Muscle of back (tissue), 11 donors: ENCODE measurements around the gene FOXO3B. TPM values are rescaled to one million over a fixed set of nuclear protein-coding genes. Genes with fewer than 3 reads are reported as not detected.
"Not testable (repeated sequence)": the region's sequence is repeated elsewhere in the genome, so short reads cannot be mapped to it uniquely, and the experiment has no call there.

ENCODE experiments used
- DNase-seq, 3 donors: peaks; one replicate each; pipeline versions ENCODE4 v3.0.0 to v3.0.0-alpha.2; 2013
- polyA plus RNA-seq, 10 donors: library from polyadenylated mRNA; unstranded; fragments of 120-200 nt; gene quantifications; one replicate each; pipeline ENCODE4 v1.2.1, GENCODE V29; 2013; ENCODE audit not compliant: insufficient read length in 10 of 10

The FOXO3B gene
- polyA plus RNA-seq, 10 donors: 1.6 to 3.7 (median 2.6) TPM

DNA sequence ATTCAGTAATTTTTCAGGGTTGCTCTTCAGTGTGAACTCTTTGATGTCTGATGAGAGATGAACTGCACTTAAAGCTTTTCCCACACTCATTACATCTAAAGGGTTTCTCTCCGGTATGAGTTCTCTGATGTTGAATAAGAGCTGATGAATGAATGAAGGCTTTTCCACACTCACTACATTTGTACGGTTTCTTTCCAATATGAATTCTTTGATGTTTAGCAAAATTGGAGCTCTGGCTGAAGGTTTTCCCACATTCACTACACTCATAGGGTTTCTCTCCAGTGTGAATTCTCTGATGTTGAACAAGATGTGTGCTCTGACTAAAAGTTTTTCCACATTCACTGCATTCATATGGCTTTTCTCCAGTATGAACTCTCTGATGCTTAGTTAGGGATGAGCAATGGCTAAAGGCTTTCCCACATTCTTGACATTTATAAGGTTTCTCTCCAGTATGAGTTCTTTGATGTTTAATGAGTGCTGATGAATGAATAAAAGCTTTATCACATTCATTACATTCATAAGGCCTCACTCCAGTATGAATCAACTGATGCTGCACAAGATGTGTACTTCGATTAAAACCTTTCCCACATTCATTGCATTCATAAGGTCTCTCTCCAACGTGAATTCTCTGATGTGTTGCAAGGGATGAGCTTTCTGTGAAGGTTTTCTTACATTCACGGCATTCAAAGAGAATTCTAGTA lies 20.0 kb downstream of the FOXO3B start:
- not testable (repeated sequence) for DNase-seq

DNA sequence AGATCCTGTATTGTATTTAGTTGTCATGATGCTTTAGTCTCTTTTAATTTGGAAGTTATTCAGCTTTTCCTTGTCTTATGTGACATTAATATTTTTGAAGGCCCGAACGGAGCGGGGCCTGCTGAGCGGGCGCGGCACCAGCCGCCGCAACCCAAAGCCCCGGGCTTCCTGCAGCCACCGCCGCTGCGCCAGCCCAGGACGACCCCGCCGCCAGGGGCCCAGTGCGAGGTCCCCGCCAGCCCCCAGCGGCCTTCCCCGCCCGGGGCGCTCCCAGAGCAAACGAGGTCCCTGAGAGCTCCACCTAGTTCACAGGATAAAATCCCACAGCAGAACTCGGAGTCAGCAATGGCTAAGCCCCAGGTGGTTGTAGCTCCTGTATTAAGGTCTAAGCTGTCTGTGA lies 32.0 kb downstream of the FOXO3B start:
- DNase-seq: not testable (repeated sequence)

DNA sequence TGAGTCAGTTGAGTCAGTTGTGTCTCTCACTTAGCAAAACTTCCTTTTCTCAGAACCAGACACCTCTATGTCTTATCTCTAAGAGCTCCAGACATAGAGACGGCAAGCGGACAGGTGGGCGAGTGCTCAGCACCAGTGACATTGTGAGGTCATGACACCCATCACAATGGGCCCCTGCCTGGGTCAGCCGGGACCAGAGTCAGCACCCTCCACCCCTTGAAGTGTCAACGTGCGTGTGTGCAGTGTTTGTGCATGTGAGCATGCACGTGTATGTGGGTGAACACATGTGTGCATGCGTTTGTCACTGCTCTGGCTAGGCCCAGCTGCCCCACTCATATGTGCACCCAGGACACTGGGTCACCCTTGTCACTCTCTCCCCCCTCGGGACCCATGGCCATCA lies 37.8 kb downstream of the FOXO3B start, which contains the start of gene TBC1D28:
TBC1D28 (minus strand) TSS at position 101 of the 400 bp plus-strand sequence. CDS start 3,039 bp downstream, outside the sequence.
- DNase-seq: not testable (repeated sequence)

DNA sequence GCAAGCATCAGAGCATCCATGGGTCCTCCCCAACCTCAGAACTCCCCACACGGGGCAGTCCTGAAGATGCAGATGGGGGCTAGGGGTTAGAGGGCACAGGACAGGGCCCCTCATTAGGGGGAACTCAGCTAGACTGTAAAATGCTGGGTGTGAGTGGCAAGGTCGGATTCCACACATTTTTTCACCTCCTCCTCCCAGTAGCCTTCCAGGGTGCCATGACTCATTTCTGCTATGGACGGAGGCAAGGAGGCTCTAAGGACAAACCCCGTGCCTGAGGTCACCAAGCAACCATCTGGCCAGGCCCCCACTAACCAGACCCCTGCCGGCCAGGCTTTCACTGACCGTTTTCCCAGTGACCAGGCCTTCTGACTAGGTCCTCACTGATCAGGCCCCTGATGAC lies 39.0 kb downstream of the FOXO3B start:
- DNase-seq: not testable (repeated sequence)

DNA sequence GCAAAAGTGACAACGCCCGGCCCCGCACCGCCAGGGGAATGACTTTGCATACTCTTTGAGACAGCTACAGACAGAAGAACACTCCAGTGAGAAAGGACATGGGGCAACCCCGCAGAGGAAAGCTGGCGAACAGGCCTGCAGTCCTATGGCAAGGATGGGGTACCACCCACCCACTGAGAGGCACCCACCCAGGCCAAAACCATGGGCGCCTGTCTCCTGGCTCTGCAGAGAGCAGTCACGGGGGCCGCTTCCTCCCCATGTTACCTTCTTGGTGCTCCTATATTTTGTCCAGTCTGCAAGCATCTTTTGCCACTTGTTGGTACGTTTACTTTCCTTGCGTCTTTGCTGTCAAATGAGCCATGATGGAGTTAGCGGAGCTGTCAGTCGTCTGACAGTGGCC lies 43.8 kb downstream of the FOXO3B start:
- not testable (repeated sequence) for DNase-seq

DNA sequence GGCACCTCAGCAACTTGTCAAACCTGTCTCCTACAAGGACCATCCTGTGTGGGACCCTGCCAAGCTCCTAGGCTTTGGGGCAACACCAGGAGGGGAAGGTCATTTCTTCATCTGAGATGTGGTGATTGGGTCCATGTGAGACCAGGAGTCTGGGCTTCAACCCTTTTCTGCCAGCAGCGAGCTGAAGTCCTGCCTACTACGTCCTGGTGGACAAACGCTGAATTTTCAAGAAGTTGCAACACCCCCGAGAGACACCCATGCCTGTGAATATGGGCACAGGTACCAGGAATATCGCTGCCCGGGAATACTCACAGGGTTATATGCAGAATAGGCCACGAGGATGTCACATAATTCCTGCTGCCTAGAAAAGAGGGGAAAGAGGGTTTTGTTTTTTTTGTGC lies 45.9 kb downstream of the FOXO3B start:
- not testable (repeated sequence) for DNase-seq

DNA sequence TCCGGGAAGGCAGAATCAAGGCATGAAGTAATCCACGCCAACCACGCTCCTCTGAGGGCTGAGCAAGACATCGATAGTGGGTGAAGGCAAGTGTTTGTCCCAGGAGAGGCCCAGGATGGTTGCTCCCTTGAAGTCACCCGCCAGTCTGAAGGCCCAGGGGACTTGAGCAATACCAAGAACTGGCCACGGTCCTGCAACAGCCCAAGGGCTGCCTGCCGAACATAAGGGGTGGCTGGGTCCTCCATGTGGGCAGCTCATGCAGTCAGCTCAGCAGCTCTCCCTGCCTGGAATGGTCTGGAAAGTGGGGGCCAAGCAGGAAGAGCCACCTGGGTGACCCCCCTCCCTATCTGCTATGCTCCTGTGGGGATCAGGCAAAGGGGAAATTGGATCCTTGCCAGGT lies 46.3 kb downstream of the FOXO3B start:
- not testable (repeated sequence) for DNase-seq

DNA sequence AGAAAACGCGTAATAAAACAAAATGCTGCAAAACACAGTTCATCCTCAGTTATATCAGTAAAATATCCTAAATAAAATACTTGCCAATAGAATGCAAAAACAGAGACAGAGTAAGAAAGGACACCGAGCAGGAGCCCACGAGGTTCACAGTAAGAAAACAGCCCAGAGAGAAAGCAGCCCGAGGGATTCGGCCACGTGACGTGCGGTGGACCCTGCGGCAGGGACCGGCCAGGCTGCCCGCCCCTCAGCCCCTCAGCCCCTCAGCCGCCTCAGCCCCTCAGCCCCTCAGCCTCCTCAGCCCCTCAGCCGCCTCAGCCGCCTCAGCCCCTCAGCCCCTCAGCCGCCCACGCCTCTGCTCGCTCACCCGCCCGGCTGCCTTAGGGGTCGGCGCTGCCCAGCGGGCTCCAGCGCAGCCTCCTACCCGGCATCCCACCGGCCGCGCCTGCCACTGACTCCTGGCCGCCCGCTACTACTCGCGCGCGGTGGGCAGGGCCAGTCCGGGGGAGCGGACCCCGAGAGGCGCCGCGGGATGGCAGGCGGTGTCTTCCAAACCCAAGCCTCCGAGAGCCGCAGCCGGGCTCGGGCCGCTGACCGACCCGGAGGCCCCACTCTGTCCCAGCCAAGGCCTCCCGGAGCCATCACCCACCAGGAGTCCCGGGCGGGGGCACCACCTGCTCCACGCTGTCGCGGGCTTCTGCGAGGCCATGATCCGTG lies 47.4 kb downstream of the FOXO3B start:
- peak in 1 of 3 donors; percentile 13 for DNase-seq

Other genes with a start within 250 kb of the FOXO3B start
- under 1 TPM in 2 of 10 donors, not detected in 8; 0.21 to 0.25 TPM for gene LGALS9C, start 205.5 kb downstream of the FOXO3B start, polyA plus RNA-seq
- gene TBC1D28, start 37.9 kb downstream of the FOXO3B start, polyA plus RNA-seq: not detected
- under 1 TPM in 7 of 10 donors, not detected in 3; 0.08 to 0.53 (median 0.14) TPM for gene FBXW10, start 61.7 kb upstream of the FOXO3B start, polyA plus RNA-seq
- gene TVP23B, start 98.9 kb upstream of the FOXO3B start, polyA plus RNA-seq: 10 to 100 TPM; 21.6 to 31.2 (median 26.4) TPM
- 10 to 100 TPM; 18.8 to 32.3 (median 25.4) TPM for gene PRPSAP2, start 175.8 kb upstream of the FOXO3B start, polyA plus RNA-seq